Measurements from ENCODE around the gene DXO.

DNA sequence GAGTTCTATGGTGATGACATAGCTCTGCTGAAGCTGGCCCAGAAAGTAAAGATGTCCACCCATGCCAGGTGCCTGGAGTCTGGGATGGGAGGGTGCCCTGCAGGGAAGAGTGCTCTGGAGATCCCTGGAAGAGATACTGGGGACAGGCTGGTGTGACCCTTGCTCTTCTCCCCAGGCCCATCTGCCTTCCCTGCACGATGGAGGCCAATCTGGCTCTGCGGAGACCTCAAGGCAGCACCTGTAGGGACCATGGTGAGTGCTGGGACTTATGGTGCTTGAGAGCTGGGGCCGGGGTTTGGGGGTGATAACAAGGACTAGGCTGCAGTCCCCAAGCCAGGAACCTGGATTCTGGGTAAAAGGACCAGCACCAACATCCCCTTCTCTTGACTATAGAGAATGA lies 28.2 kb downstream of the DXO start:
- TF ChIP-seq YY1 (IDR thresholded peaks at IDR 0.05; ENCODE audit: insufficient read depth, insufficient read length) (no peak), ZNF274 (IDR thresholded peaks at IDR 0.05; ENCODE audit: low read depth, low read length) (no peak), SUZ12 (IDR thresholded peaks at IDR 0.05; ENCODE audit: extremely low read depth, insufficient read depth, insufficient read length) (no peak)

All from NT2/D1 (cell line).